DOHH2 (cell line): ENCODE results near the gene TBC1D24.

Source experiments
- H3F3A ChIP-seq: fragments of 200-600 bp; sonication (generic), shearing (Covaris generic); 2 replicates; pipeline ENCODE4 v1.6.0; 2016; ENCODE audit warnings: antibody characterized with exemption, mild to moderate bottlenecking; ENCODE audit not compliant: control insufficient read depth, insufficient read depth
- H3K27ac ChIP-seq: fragments of 200-600 bp; sonication (generic); 2 replicates; pipeline ENCODE4 v1.5.1; 2014; ENCODE audit warnings: low read depth, mild to moderate bottlenecking, low read length, moderate library complexity
- H3K27me3 ChIP-seq: fragments of 200-600 bp; sonication (generic); 2 replicates; pipeline ENCODE4 v1.6.1; 2014; ENCODE audit warnings: mild to moderate bottlenecking, low read length, mixed read lengths; ENCODE audit not compliant: control insufficient read depth
- H3K36me3 ChIP-seq: fragments of 200-600 bp; sonication (generic); 2 replicates; pipeline ENCODE4 v1.6.1; 2014; ENCODE audit warnings: mild to moderate bottlenecking, low read length, moderate library complexity, mixed read lengths; ENCODE audit not compliant: control insufficient read depth
- H3K4me1 ChIP-seq: fragments of 200-600 bp; sonication (generic); 2 replicates; pipeline ENCODE4 v1.6.1; 2014; ENCODE audit warnings: mild to moderate bottlenecking, low read length, mixed read lengths; ENCODE audit not compliant: control insufficient read depth
- H3K4me2 ChIP-seq: fragments of 200-600 bp; sonication (generic); 2 replicates; pipeline ENCODE4 v1.6.0; 2014; ENCODE audit warnings: mild to moderate bottlenecking, low read length, moderate library complexity
- H3K4me3 ChIP-seq: fragments of 200-600 bp; sonication (generic); 2 replicates; pipeline ENCODE4 v1.5.1; 2014; ENCODE audit warnings: mild to moderate bottlenecking, low read length, mixed read lengths
- H3K79me2 ChIP-seq: fragments of 200-600 bp; sonication (generic); 2 replicates; pipeline ENCODE4 v1.6.1; 2014; ENCODE audit warnings: mild to moderate bottlenecking, low read length, mixed read lengths; ENCODE audit not compliant: control insufficient read depth
- H3K9me2 ChIP-seq: fragments of 200-600 bp; sonication (generic); replicated peaks from 2 replicates; pipeline ENCODE4 v1.6.1; 2014; ENCODE audit warnings: mild to moderate bottlenecking, low read length, mixed read lengths; ENCODE audit not compliant: control insufficient read depth
- H3K9me3 ChIP-seq: fragments of 200-600 bp; sonication (generic); 2 replicates; pipeline ENCODE4 v1.6.1; 2014; ENCODE audit warnings: antibody characterized with exemption, low read length, mixed read lengths; ENCODE audit not compliant: control insufficient read depth, insufficient read depth
- H4K20me1 ChIP-seq: fragments of 200-600 bp; sonication (generic); 2 replicates; pipeline ENCODE4 v1.6.0; 2014; ENCODE audit warnings: low read depth, mild to moderate bottlenecking, antibody characterized with exemption, low read length, moderate library complexity; ENCODE audit not compliant: control insufficient read depth, insufficient read depth
- EZH2phosphoT487 ChIP-seq: fragments of 200-600 bp; sonication (generic); IDR thresholded peaks from 2 replicates; pipeline ENCODE4 v1.6.1; 2017; ENCODE audit warnings: borderline replicate concordance, mild to moderate bottlenecking, antibody characterized with exemption, low read length, moderate library complexity, mixed read lengths
- TF ChIP-seq, protein P1 (sequence below): fragments of 200-600 bp; sonication (generic); IDR thresholded peaks from one replicate; pipeline ENCODE4 v1.5.1; 2014; ENCODE audit warnings: antibody characterized with exemption, mild to moderate bottlenecking, low read depth, low read length; ENCODE audit not compliant: poor library complexity, severe bottlenecking

The TBC1D24 gene

GRCh38 chr16:2459647-2460390 is 15.1 kb upstream of the TBC1D24 start, which contains the start of gene TEDC2:
TEDC2 (plus strand) TSS chr16:2460109; CDS start chr16:2460145, 36 bp downstream.
- Histone ChIP-seq H3K4me2 (peak within 1 kb of the TSS; percentile 95), H3F3A (peaks cover 16% of the 10 kb centered on the region), H3K9me2 (no peaks in the 10 kb centered on the region), H3K27me3 (no peaks in the 10 kb centered on the region), H3K4me3 (peak within 1 kb of the TSS; percentile 78), H3K79me2 (peaks cover 21% of the 10 kb centered on the region), H3K36me3 (peaks cover 62% of the 10 kb centered on the region), H3K9me3 (no peaks in the 10 kb centered on the region), H3K4me1 (peaks cover 44% of the 10 kb centered on the region), H4K20me1 (no peaks in the 10 kb centered on the region), H3K27ac (peak within 1 kb of the TSS; percentile 65)
- no peak for TF ChIP-seq EZH2phosphoT487
- TF ChIP-seq, protein P1, sequence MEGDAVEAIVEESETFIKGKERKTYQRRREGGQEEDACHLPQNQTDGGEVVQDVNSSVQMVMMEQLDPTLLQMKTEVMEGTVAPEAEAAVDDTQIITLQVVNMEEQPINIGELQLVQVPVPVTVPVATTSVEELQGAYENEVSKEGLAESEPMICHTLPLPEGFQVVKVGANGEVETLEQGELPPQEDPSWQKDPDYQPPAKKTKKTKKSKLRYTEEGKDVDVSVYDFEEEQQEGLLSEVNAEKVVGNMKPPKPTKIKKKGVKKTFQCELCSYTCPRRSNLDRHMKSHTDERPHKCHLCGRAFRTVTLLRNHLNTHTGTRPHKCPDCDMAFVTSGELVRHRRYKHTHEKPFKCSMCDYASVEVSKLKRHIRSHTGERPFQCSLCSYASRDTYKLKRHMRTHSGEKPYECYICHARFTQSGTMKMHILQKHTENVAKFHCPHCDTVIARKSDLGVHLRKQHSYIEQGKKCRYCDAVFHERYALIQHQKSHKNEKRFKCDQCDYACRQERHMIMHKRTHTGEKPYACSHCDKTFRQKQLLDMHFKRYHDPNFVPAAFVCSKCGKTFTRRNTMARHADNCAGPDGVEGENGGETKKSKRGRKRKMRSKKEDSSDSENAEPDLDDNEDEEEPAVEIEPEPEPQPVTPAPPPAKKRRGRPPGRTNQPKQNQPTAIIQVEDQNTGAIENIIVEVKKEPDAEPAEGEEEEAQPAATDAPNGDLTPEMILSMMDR, result no peak

DNA sequence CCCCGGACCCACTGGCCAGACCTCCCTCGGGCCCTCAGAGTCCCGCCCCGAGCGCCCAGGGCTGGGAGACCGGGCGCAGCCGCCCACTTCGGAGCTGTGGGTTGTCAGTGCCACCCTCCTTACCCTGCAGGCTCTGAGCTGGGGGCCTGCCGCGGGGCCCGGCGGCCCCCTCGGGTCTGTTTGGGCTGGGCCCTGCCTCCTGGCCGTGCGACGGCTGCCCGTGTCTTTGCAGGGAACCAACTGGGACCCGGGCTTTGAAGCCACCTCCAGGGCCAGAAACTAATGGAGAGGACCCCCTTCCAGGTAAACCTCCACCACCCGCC is 14.6 kb upstream of the TBC1D24 start:
- Histone ChIP-seq H3F3A (peaks cover 21% of the 10 kb centered on the region), H3K36me3 (peaks cover 57% of the 10 kb centered on the region), H4K20me1 (no peaks in the 10 kb centered on the region), H3K79me2 (peaks cover 21% of the 10 kb centered on the region), H3K4me3 (peak overlapping the region; percentile 78), H3K27ac (peak overlapping the region; percentile 38), H3K9me2 (no peaks in the 10 kb centered on the region), H3K4me1 (peaks cover 44% of the 10 kb centered on the region), H3K27me3 (no peaks in the 10 kb centered on the region), H3K4me2 (peak overlapping the region; percentile 95), H3K9me3 (no peaks in the 10 kb centered on the region)
- TF ChIP-seq EZH2phosphoT487, result no peak
- TF ChIP-seq, protein P1, result no peak

DNA sequence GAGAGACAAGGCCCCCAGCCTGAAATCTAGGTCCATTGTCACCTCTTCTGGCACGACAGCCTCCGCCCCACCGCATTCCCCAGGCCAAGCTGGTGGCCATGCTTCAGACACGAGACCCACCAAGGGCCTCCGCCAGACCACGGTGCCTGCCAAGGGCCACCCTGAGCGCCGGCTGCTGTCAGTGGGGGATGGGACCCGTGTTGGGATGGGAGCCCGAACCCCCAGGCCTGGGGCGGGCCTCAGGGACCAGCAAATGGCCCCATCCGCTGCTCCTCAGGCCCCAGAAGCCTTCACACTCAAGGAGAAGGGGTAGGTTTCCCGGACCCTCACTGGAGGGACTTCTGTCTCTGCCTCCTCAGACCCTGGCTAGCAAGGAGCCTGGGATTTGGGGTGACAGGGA is 14.0 kb upstream of the TBC1D24 start:
- Histone ChIP-seq H3K4me1 (peaks cover 49% of the 10 kb centered on the region), H3K9me2 (no peaks in the 10 kb centered on the region), H3K4me2 (peak overlapping the region; percentile 95), H4K20me1 (no peaks in the 10 kb centered on the region), H3K79me2 (peaks cover 21% of the 10 kb centered on the region), H3K27me3 (no peaks in the 10 kb centered on the region), H3F3A (peaks cover 27% of the 10 kb centered on the region), H3K36me3 (peaks cover 51% of the 10 kb centered on the region), H3K9me3 (no peaks in the 10 kb centered on the region), H3K4me3 (peak overlapping the region; percentile 78), H3K27ac (no peak overlapping the region)
- TF ChIP-seq, protein P1, result no peak
- no peak for TF ChIP-seq EZH2phosphoT487
